GM19324 (cell line): Measurements from ENCODE around the gene CTNNA3.
A peak's percentile ranks its signal among the peaks of the same experiment; 100 is the strongest.
"Not testable (repeated sequence)": the region's sequence is repeated elsewhere in the genome, so short reads cannot be mapped to it uniquely, and the experiment has no call there.

Experiments used
- ATAC-seq: cut with Tn5 transposase; IDR thresholded peaks from one replicate; pipeline ENCODE4 v1.9.1; 2021; ENCODE audit warnings: mild to moderate bottlenecking, moderate library complexity; ENCODE audit not compliant: unreplicated experiment, low FRiP score

Gene CTNNA3

GRCh38 chr10:67606572-67606971, 89.4 kb downstream of the CTNNA3 start:
- no peak for ATAC-seq

- ATAC-seq: no peak
These were observed 92.3 kb downstream of the CTNNA3 start for GRCh38 chr10:67603701-67604100.

- no peak for ATAC-seq
These were observed 92.9 kb downstream of the CTNNA3 start for GRCh38 chr10:67603086-67603485.

GRCh38 chr10:67602268-67602950, 93.6 kb downstream of the CTNNA3 start:
- ATAC-seq: no peak

GRCh38 chr10:67599597-67599996, 96.4 kb downstream of the CTNNA3 start:
- ATAC-seq: no peak

GRCh38 chr10:67596641-67597040, 99.4 kb downstream of the CTNNA3 start:
- ATAC-seq: no peak

GRCh38 chr10:67587771-67588170, 108.2 kb downstream of the CTNNA3 start:
- no peak for ATAC-seq

- no peak for ATAC-seq
These were observed 120.5 kb downstream of the CTNNA3 start for GRCh38 chr10:67575532-67575931.

GRCh38 chr10:67573484-67573883, 122.5 kb downstream of the CTNNA3 start:
- ATAC-seq: no peak

- no peak for ATAC-seq
These were observed 124.5 kb downstream of the CTNNA3 start for GRCh38 chr10:67571503-67571902.

- not testable (repeated sequence) for ATAC-seq
These were observed 137.7 kb downstream of the CTNNA3 start for GRCh38 chr10:67558311-67558710.

GRCh38 chr10:67553254-67553653, 142.7 kb downstream of the CTNNA3 start:
- ATAC-seq: no peak

GRCh38 chr10:67550838-67551402, 145.1 kb downstream of the CTNNA3 start:
- ATAC-seq: no peak

GRCh38 chr10:67550046-67550445, 145.9 kb downstream of the CTNNA3 start:
- no peak for ATAC-seq

- no peak for ATAC-seq
These were observed 146.6 kb downstream of the CTNNA3 start for GRCh38 chr10:67549390-67549789.

GRCh38 chr10:67541411-67541810, 154.6 kb downstream of the CTNNA3 start:
- ATAC-seq: no peak

- ATAC-seq: no peak
These were observed 156.7 kb downstream of the CTNNA3 start for GRCh38 chr10:67539312-67539711.

GRCh38 chr10:67537906-67538305, 158.1 kb downstream of the CTNNA3 start:
- no peak for ATAC-seq

- no peak for ATAC-seq
These were observed 162.6 kb downstream of the CTNNA3 start for GRCh38 chr10:67533376-67533775.

GRCh38 chr10:67530990-67531389, 165.0 kb downstream of the CTNNA3 start:
- not testable (repeated sequence) for ATAC-seq

- ATAC-seq: no peak
These were observed 168.6 kb downstream of the CTNNA3 start for GRCh38 chr10:67527351-67527750.

GRCh38 chr10:67521546-67521945, 174.4 kb downstream of the CTNNA3 start:
- ATAC-seq: peak; percentile 70
